ENCODE results near the gene DHH.

The DHH gene

GRCh38 chr12:49094975-49095365 lies 369 bp upstream of the DHH start:
- in situ Hi-C loops (cut with HindIII; ENCODE audit: low sequenced_read_pairs) = no loop called here

GRCh38 chr12:49093792-49094159 lies 825 bp downstream of the DHH start:
- no peak for DNase-seq (ENCODE audit: low read depth, low spot score)
- in situ Hi-C loops (cut with HindIII; ENCODE audit: low sequenced_read_pairs) = no loop called here
- H3K4me3 ChIP-seq (ENCODE audit: low read depth, low read length) = peak overlapping the region; percentile 5
- TF ChIP-seq, protein P1, sequence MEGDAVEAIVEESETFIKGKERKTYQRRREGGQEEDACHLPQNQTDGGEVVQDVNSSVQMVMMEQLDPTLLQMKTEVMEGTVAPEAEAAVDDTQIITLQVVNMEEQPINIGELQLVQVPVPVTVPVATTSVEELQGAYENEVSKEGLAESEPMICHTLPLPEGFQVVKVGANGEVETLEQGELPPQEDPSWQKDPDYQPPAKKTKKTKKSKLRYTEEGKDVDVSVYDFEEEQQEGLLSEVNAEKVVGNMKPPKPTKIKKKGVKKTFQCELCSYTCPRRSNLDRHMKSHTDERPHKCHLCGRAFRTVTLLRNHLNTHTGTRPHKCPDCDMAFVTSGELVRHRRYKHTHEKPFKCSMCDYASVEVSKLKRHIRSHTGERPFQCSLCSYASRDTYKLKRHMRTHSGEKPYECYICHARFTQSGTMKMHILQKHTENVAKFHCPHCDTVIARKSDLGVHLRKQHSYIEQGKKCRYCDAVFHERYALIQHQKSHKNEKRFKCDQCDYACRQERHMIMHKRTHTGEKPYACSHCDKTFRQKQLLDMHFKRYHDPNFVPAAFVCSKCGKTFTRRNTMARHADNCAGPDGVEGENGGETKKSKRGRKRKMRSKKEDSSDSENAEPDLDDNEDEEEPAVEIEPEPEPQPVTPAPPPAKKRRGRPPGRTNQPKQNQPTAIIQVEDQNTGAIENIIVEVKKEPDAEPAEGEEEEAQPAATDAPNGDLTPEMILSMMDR (IDR thresholded peaks at IDR 0.05; ENCODE audit: low read depth, low read length) = no peak

More at GRCh38 chr12:49094975-49095365, 369 bp upstream of the DHH start:
- TF ChIP-seq, protein P1 (IDR thresholded peaks at IDR 0.05; ENCODE audit: low read depth, low read length) = no peak
- no peak for DNase-seq (ENCODE audit: low read depth, low spot score)
- no peak overlapping the region for H3K4me3 ChIP-seq (ENCODE audit: low read depth, low read length)

DNA sequence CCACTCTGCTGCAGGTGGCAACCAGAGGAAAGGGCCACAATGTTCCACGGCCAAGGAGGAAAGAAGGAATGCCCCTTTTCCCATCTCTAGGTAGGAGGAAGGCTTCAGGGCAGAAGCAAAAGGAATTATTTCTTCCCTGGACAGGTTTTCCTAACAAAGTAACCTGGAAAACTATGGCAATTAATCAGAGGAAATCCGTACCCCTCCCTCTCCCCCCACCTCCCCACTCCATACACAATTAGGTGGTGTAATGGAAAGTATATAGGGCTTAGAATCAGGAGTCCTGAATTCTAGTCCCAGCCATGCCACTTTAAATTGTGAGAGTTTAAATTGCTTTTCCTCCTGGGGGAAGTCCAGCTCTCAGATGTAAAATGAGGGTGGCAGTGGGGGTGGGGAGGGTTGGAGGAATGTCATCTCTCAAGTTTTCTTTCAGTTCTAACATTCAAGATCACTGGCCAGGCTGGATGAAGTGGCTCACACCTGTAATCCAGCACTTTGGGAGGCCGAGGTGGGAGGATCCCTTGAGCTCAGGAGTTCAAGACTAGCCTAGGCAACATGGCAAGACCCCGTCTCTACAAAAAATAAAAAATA lies 1.7 kb downstream of the DHH start:
- no peak overlapping the region for H3K4me3 ChIP-seq (ENCODE audit: low read depth, low read length)
- TF ChIP-seq, protein P1 (IDR thresholded peaks at IDR 0.05; ENCODE audit: low read depth, low read length) = no peak
- DNase-seq (ENCODE audit: low read depth, low spot score) = no peak
- in situ Hi-C loops (cut with HindIII; ENCODE audit: low sequenced_read_pairs) = no loop called here

- TF ChIP-seq, protein P1 (IDR thresholded peaks at IDR 0.05; ENCODE audit: low read depth, low read length) = peak; percentile 64
- in situ Hi-C loops (cut with HindIII; ENCODE audit: low sequenced_read_pairs) = no loop called here
- H3K4me3 ChIP-seq (ENCODE audit: low read depth, low read length) = peak overlapping the region; percentile 26
- peak; percentile 35 for DNase-seq (ENCODE audit: low read depth, low spot score)
These were observed 2.4 kb downstream of the DHH start for GRCh38 chr12:49092086-49092815.

GRCh38 chr12:49091836-49092085 lies 2.8 kb downstream of the DHH start:
- in situ Hi-C loops (cut with HindIII; ENCODE audit: low sequenced_read_pairs) = no loop called here
- TF ChIP-seq, protein P1 (IDR thresholded peaks at IDR 0.05; ENCODE audit: low read depth, low read length) = no peak
- DNase-seq (ENCODE audit: low read depth, low spot score) = no peak
- H3K4me3 ChIP-seq (ENCODE audit: low read depth, low read length) = peak overlapping the region; percentile 26

GRCh38 chr12:49091056-49091835 lies 3.4 kb downstream of the DHH start:
- in situ Hi-C loops (cut with HindIII; ENCODE audit: low sequenced_read_pairs) = no loop called here
- DNase-seq (ENCODE audit: low read depth, low spot score) = no peak
- TF ChIP-seq, protein P1 (IDR thresholded peaks at IDR 0.05; ENCODE audit: low read depth, low read length) = no peak
- peak overlapping the region; percentile 26 for H3K4me3 ChIP-seq (ENCODE audit: low read depth, low read length)
